GM12878 (cell line): Measurements from ENCODE around the gene CYTIP. TPM values are rescaled to one million over a fixed set of nuclear protein-coding genes. Genes with fewer than 3 reads are reported as not detected.

Source experiments
- ATAC-seq: fragments of 200-7000 bp; cut with Tn5 transposase; 3 replicates; pipeline ENCODE4 v1.9.1; 2020; ENCODE audit warnings: mild to moderate bottlenecking, moderate library complexity
- BruUV-seq: library from RNA; stranded (reverse); fragments of 400-500 nt; replicated peaks from 2 replicates; lab custom pipeline; 2021; lab: Mats Ljungman, UMichigan
- CTCF ChIA-PET: fragments of 300-600 bp; sonication (Branson Sonifier 250); formaldehyde crosslinking; extraction: SDS; loops from one replicate; lab custom pipeline; 2021; ENCODE audit warnings: inconsistent platforms; lab: Yijun Ruan, JAX
- POLR2A ChIA-PET: fragments of 350-600 bp; formaldehyde crosslinking; extraction: SDS; loops from one replicate; lab custom pipeline; 2021; ENCODE audit warnings: inconsistent platforms; lab: Charles Lee
- RAD21 ChIA-PET: fragments of 300-600 bp; sonication (Branson Sonifier 250); formaldehyde crosslinking; loops from one replicate; lab custom pipeline; 2023; ENCODE audit warnings: antibody characterized with exemption; ENCODE audit not compliant: unreplicated experiment; lab: Charles Lee
- SMC1A ChIA-PET: fragments of 300-600 bp; sonication (Branson Sonifier 250); formaldehyde crosslinking; loops from one replicate; lab custom pipeline; 2023; ENCODE audit not compliant: unreplicated experiment, uncharacterized antibody; lab: Charles Lee
- DNase-seq: peaks from one replicate; pipeline ENCODE4 v3.0.0-alpha.2; 2011; ENCODE audit warnings: low read depth, low spot score
- FAIRE-seq: peaks from 3 replicates; lab custom pipeline; 2011; peaks lifted over from hg19 to GRCh38; lab: Jason Lieb, UNC
- H2AFZ ChIP-seq: 2 replicates; pipeline ENCODE4 v1.6.0; 2011; ENCODE audit warnings: low read depth, low read length, control low read depth; ENCODE audit not compliant: control insufficient read depth
- H3K27ac ChIP-seq: 2 replicates; pipeline ENCODE4 v1.5.1; 2011; ENCODE audit warnings: control low read depth; ENCODE audit not compliant: control insufficient read depth, insufficient read depth
- H3K27me3 ChIP-seq, 2 experiments: replicated peaks in 1 of 2; 2 replicates each; pipeline versions ENCODE4 v1.6.0 to v1.6.1; 2011; ENCODE audit warnings: low read length in 1 of 2; ENCODE audit not compliant: control insufficient read depth in 2 of 2, insufficient read depth in 2 of 2
- H3K36me3 ChIP-seq, 2 experiments: 2 replicates each; pipeline ENCODE4 v1.5.1; 2011; ENCODE audit warnings: low read length in 1 of 2; ENCODE audit not compliant: control insufficient read depth in 2 of 2, insufficient read depth in 2 of 2
- H3K4me1 ChIP-seq: 2 replicates; pipeline ENCODE4 v1.6.1; 2011; ENCODE audit warnings: mild to moderate bottlenecking, low read length, moderate library complexity, mixed read lengths; ENCODE audit not compliant: control insufficient read depth, insufficient read depth
- H3K4me2 ChIP-seq: 2 replicates; pipeline ENCODE4 v1.6.0; 2011; ENCODE audit warnings: control low read depth; ENCODE audit not compliant: control insufficient read depth, insufficient read depth
- H3K4me3 ChIP-seq: fragments of 200-600 bp; sonication (generic); 2 replicates; pipeline ENCODE4 v1.5.1; 2016
- H3K79me2 ChIP-seq: 2 replicates; pipeline ENCODE4 v1.6.0; 2011; ENCODE audit warnings: low read length; ENCODE audit not compliant: control insufficient read depth, insufficient read depth
- H3K9ac ChIP-seq: 2 replicates; pipeline ENCODE4 v1.8.0; 2011; ENCODE audit warnings: low read length, control low read depth, mixed read lengths; ENCODE audit not compliant: control insufficient read depth, insufficient read depth
- H3K9me3 ChIP-seq: replicated peaks from 3 replicates; pipeline ENCODE4 v1.5.1; 2011; ENCODE audit warnings: mild to moderate bottlenecking, low read length; ENCODE audit not compliant: control insufficient read depth, insufficient read depth
- H4K20me1 ChIP-seq: 2 replicates; pipeline ENCODE4 v1.6.0; 2011; ENCODE audit not compliant: control insufficient read depth, insufficient read depth
- CBX3 ChIP-seq: fragments of 200-600 bp; sonication (generic); IDR thresholded peaks from 2 replicates; pipeline ENCODE4 v1.6.1; 2016; ENCODE audit warnings: low read depth, borderline replicate concordance
- CEBPZ ChIP-seq: fragments of 150-350 bp; IDR thresholded peaks from 2 replicates; pipeline ENCODE4 v1.6.1; 2016; ENCODE audit warnings: low read depth, low read length
- EGR1 ChIP-seq, 2 experiments: IDR thresholded peaks; 1 replicate in 1 of 2; 2 replicates in 1 of 2; pipeline ENCODE4 v1.6.1; 2011 to 2012; ENCODE audit warnings: low read depth in 2 of 2, low read length in 2 of 2, borderline replicate concordance in 1 of 2, mild to moderate bottlenecking in 1 of 2, moderate library complexity in 1 of 2
- FOS ChIP-seq: IDR thresholded peaks from 3 replicates; pipeline ENCODE4 v1.6.1; 2011; ENCODE audit warnings: borderline replicate concordance; ENCODE audit not compliant: insufficient read length; ENCODE audit errors: extremely low read depth
- HCFC1 ChIP-seq: fragments of 150-350 bp; IDR thresholded peaks from 2 replicates; pipeline ENCODE4 v1.6.1; 2014; ENCODE audit warnings: low read length
- IRF4 ChIP-seq: IDR thresholded peaks from 2 replicates; pipeline ENCODE4 v1.6.1; 2011; ENCODE audit warnings: low read depth, low read length
- RELB ChIP-seq: fragments of 450-650 bp; IDR thresholded peaks from 2 replicates; pipeline ENCODE4 v1.6.1; 2017; ENCODE audit warnings: low read depth, mild to moderate bottlenecking, moderate library complexity
- SMAD5 ChIP-seq: IDR thresholded peaks from 2 replicates; pipeline ENCODE4 v1.6.1; 2016; ENCODE audit warnings: antibody characterized with exemption, low read depth
- SMARCA5 ChIP-seq: fragments of 450-650 bp; IDR thresholded peaks from 2 replicates; pipeline ENCODE4 v1.6.1; 2017; ENCODE audit warnings: mild to moderate bottlenecking
- SPI1 ChIP-seq: IDR thresholded peaks from 2 replicates; pipeline ENCODE4 v1.6.1; 2011; ENCODE audit warnings: low read depth, mild to moderate bottlenecking, low read length, moderate library complexity, borderline replicate concordance; ENCODE audit not compliant: insufficient read depth
- STAT1 ChIP-seq: fragments of 450-650 bp; conservative IDR thresholded peaks from 2 replicates; pipeline ENCODE4 v1.6.1; 2014; ENCODE audit warnings: antibody characterized with exemption, mild to moderate bottlenecking
- TCF3 ChIP-seq: IDR thresholded peaks from 2 replicates; pipeline ENCODE4 v1.6.1; 2012; ENCODE audit warnings: low read depth, mild to moderate bottlenecking, low read length, borderline replicate concordance; ENCODE audit not compliant: insufficient read depth
- WRNIP1 ChIP-seq: IDR thresholded peaks from 2 replicates; pipeline ENCODE4 v1.6.1; 2011; ENCODE audit warnings: low read depth, low read length, improper control_type of control experiment, borderline replicate concordance
- YBX1 ChIP-seq: fragments of 450-650 bp; IDR thresholded peaks from 2 replicates; pipeline ENCODE4 v1.6.1; 2016; ENCODE audit warnings: antibody characterized with exemption
- ZBTB11 ChIP-seq: fragments of 450-650 bp; formaldehyde crosslinking; IDR thresholded peaks from 2 replicates; pipeline ENCODE4 v1.5.0; 2022; ENCODE audit warnings: mild to moderate bottlenecking, missing genetic modification characterization
- ZNF24 ChIP-seq: fragments of 450-650 bp; IDR thresholded peaks from 2 replicates; pipeline ENCODE4 v1.6.1; 2017; ENCODE audit warnings: antibody characterized with exemption, mild to moderate bottlenecking
- ZZZ3 ChIP-seq: IDR thresholded peaks from 2 replicates; pipeline ENCODE4 v1.6.1; 2011; ENCODE audit warnings: low read depth; ENCODE audit not compliant: control insufficient read depth, insufficient read length
- WGBS: methylation state at CpG from one replicate; pipeline ENCODE4 v1.1.6; 2016; ENCODE audit warnings: low lambda C conversion rate; ENCODE audit not compliant: insufficient replicate concordance, insufficient coverage; ENCODE audit errors: missing lambda C conversion rate; 5-methylcytosine and 5-hydroxymethylcytosine counted together
- in situ Hi-C: fragments of 300-500 bp; cut with MboI; formaldehyde crosslinking; loops from 9 replicates; pipeline ENCODE4 v1.14.3; 2018; ENCODE audit warnings: mixed read lengths
- intact Hi-C: fragments of 100-400 bp; cut with micrococcal nuclease; formaldehyde crosslinking; loops from one replicate; pipeline ENCODE4 v1.14.2; 2022; ENCODE audit not compliant: unreplicated experiment
- polyA plus RNA-seq, 11 experiments: library from polyadenylated mRNA; depleted of rRNA in 4 of 11; unstranded in 6 of 11; stranded (reverse) in 5 of 11; fragments of >200 nt; fragmentation: Nextera tagmentation in 4 of 11; fragmentation: Illumina TruSeq in 1 of 11; extraction: Ambion mirVana in 4 of 11; extraction: Trizol in 1 of 11; gene quantifications; 1 replicate in 1 of 11; 2 replicates in 10 of 11; pipeline versions ENCODE4 v1.2.1 to v1.2.3, GENCODE V29; 2011 to 2016; ENCODE audit warnings: inconsistent platforms in 2 of 11, missing spikeins in 2 of 11, low read depth in 1 of 11
- total RNA-seq, 4 experiments: library from RNA; depleted of rRNA in 3 of 4; stranded (reverse); fragments of >200 nt in 3 of 4; fragmentation: Illumina TruSeq in 1 of 4; extraction: Trizol in 1 of 4; gene quantifications; 2 replicates each; pipeline versions ENCODE4 v1.2.1 to v1.2.3, GENCODE V29; 2013 to 2021

Gene CYTIP
- total and polyA plus RNA-seq, 10 of the 15 experiments (the other 5 are each of a cell fraction or from before 2014, with no cell fraction given): 55.1 to 178 (median 73.4) TPM

- Histone ChIP-seq H3K4me2 (no peak overlapping the region), H3K4me1 (no peaks in the 10 kb centered on the region), H3K27ac (no peak overlapping the region), H3K27me3 (no peaks in the 10 kb centered on the region), H3K9ac (no peak overlapping the region), H3K36me3 (no peaks in the 10 kb centered on the region), H3K9me3 (no peaks in the 10 kb centered on the region; the same call in 1 of the 3 replicates), H4K20me1 (no peaks in the 10 kb centered on the region), H3K4me3 (no peak overlapping the region), H3K79me2 (no peaks in the 10 kb centered on the region), H2AFZ (no peak overlapping the region)
- intact Hi-C loops (no loop called here), in situ Hi-C loops (no loop called here)
- ChIA-PET POLR2A (no interaction called here), CTCF (interaction anchor here (0.7 kb wide), 1 partner anchor 57 kb away, joined by 4 read pairs; no protein-coding TSS in a partner anchor), RAD21 (no interaction called here), SMC1A (no interaction called here)
- DNase-seq (no peak), FAIRE-seq (no peak), ATAC-seq (no peak)
- WGBS: 97% methylated on average over 3 of the region's 3 CpGs
- BruUV-seq: no TSS peak
- no peak for TF ChIP-seq TCF3
- TF ChIP-seq ZNF24: no peak
- TF ChIP-seq RELB: no peak
- no peak for TF ChIP-seq YBX1
- no peak for TF ChIP-seq WRNIP1
- TF ChIP-seq CEBPZ: no peak
- no peak for TF ChIP-seq CBX3
- TF ChIP-seq STAT1: no peak
- TF ChIP-seq HCFC1: no peak
- TF ChIP-seq IRF4: no peak
- TF ChIP-seq SPI1: no peak
- no peak for TF ChIP-seq ZZZ3
- TF ChIP-seq SMAD5: no peak
- no peak for TF ChIP-seq ZBTB11 (CRISPR knock-in tag)
- TF ChIP-seq EGR1 (IDR thresholded peaks at IDR 0.05; ENCODE audit: borderline replicate concordance in 1 of 2, low read depth in 2 of 2, low read length in 2 of 2): no peak
- TF ChIP-seq FOS: no peak
- TF ChIP-seq SMARCA5: no peak
These were observed 50.5 kb downstream of the CYTIP start for GRCh38 chr2:157393348-157393747.
